CD8-positive, alpha-beta memory T cell (primary cell): ENCODE data around the gene FFAR4. TPM values are rescaled to one million over a fixed set of nuclear protein-coding genes. Genes with fewer than 3 reads are reported as not detected.

Experiments
- CTCF ChIA-PET: fragments of 350-600 bp; sonication (Branson Sonifier 250); formaldehyde crosslinking; loops from one replicate; lab custom pipeline; 2021; ENCODE audit warnings: antibody characterized with exemption; lab: Charles Lee
- POLR2A ChIA-PET: fragments of 350-600 bp; sonication (Branson Sonifier 250); formaldehyde crosslinking; loops from one replicate; lab custom pipeline; 2021; ENCODE audit warnings: antibody characterized with exemption; lab: Charles Lee
- DNase-seq, 5 donors: peaks; one replicate each; pipeline versions ENCODE4 v3.0.0 to v3.0.0-alpha.2; 2020 to 2022; ENCODE audit warnings: mixed read lengths in 1 of 5
- H3K27ac ChIP-seq: one replicate; pipeline ENCODE4 v1.7.0; 2013; ENCODE audit warnings: low read depth, mild to moderate bottlenecking, low read length, moderate library complexity
- H3K27me3 ChIP-seq: 2 replicates; pipeline ENCODE4 v1.7.0; 2013; ENCODE audit warnings: low read length, mild to moderate bottlenecking; ENCODE audit not compliant: insufficient read depth, poor library complexity, severe bottlenecking
- H3K36me3 ChIP-seq: 2 replicates; pipeline ENCODE4 v1.7.0; 2013; ENCODE audit warnings: mild to moderate bottlenecking, low read length, moderate library complexity; ENCODE audit not compliant: insufficient read depth
- H3K4me1 ChIP-seq: 2 replicates; pipeline ENCODE4 v1.7.0; 2013; ENCODE audit warnings: mild to moderate bottlenecking, low read length, moderate library complexity; ENCODE audit not compliant: insufficient read depth
- H3K4me3 ChIP-seq: 2 replicates; pipeline ENCODE4 v1.7.0; 2013; ENCODE audit warnings: mild to moderate bottlenecking, low read length
- H3K9me3 ChIP-seq: 2 replicates; pipeline ENCODE4 v1.7.0; 2013; ENCODE audit warnings: mild to moderate bottlenecking, low read length
- H3K27ac Mint-ChIP-seq, 8 donors: one replicate each; pipeline ENCODE4 v1.8.0; 2020 to 2021; ENCODE audit warnings: mixed read lengths in 8 of 8, mild to moderate bottlenecking in 6 of 8, inconsistent platforms in 3 of 8, moderate library complexity in 3 of 8
- H3K27me3 Mint-ChIP-seq, 2 donors: one replicate each; pipeline ENCODE4 v1.8.0; 2020 to 2021; ENCODE audit warnings: mixed read lengths in 2 of 2, mild to moderate bottlenecking in 1 of 2, moderate library complexity in 1 of 2
- H3K36me3 Mint-ChIP-seq, 3 donors: one replicate each; pipeline ENCODE4 v1.8.0; 2020 to 2021; ENCODE audit warnings: mixed read lengths in 3 of 3, inconsistent platforms in 1 of 3, mild to moderate bottlenecking in 1 of 3
- H3K4me1 Mint-ChIP-seq, 3 donors: one replicate each; pipeline ENCODE4 v1.8.0; 2020 to 2021; ENCODE audit warnings: mixed read lengths in 3 of 3, inconsistent platforms in 1 of 3, mild to moderate bottlenecking in 1 of 3
- H3K4me3 Mint-ChIP-seq, 7 donors: one replicate each; pipeline ENCODE4 v1.8.0; 2020 to 2021; ENCODE audit warnings: mixed read lengths in 7 of 7, mild to moderate bottlenecking in 6 of 7, moderate library complexity in 4 of 7, inconsistent platforms in 2 of 7
- H3K9me3 Mint-ChIP-seq, 5 donors: one replicate each; pipeline ENCODE4 v1.8.0; 2020 to 2022; ENCODE audit warnings: mixed read lengths in 5 of 5, mild to moderate bottlenecking in 3 of 5, moderate library complexity in 2 of 5, inconsistent platforms in 1 of 5
- polyA plus RNA-seq: library from polyadenylated mRNA; unstranded; fragments of 300-500 nt; fragmentation: Illumina TruSeq; gene quantifications from one replicate; pipeline ENCODE4 v1.2.3, GENCODE V29; 2021
- total RNA-seq, 2 experiments: library from RNA; stranded (reverse); gene quantifications; one replicate each; pipeline ENCODE4 v1.2.3, GENCODE V29; 2021

FFAR4 gene
- total and polyA plus RNA-seq, 3 experiments from 2014 or later = not detected

GRCh38 chr10:93576888-93577287 is 10.4 kb downstream of the FFAR4 start:
- Histone ChIP-seq H3K4me1 (no peaks in the 10 kb centered on the region), H3K27ac (no peak overlapping the region), H3K4me3 (no peak overlapping the region), H3K27me3 (no peaks in the 10 kb centered on the region), H3K9me3 (no peaks in the 10 kb centered on the region), H3K36me3 (no peaks in the 10 kb centered on the region)
- CTCF ChIA-PET = no interaction called here
- H3K27ac Mint-ChIP-seq = no peak overlapping the region
- H3K27me3 Mint-ChIP-seq = peaks cover 10 to 28% of the 10 kb centered on the region in 2 donors
- POLR2A ChIA-PET = no interaction called here
- peaks cover 0 to 5% (median 0%) of the 10 kb centered on the region in 3 donors for H3K36me3 Mint-ChIP-seq
- no peak for DNase-seq
- H3K4me3 Mint-ChIP-seq = no peak overlapping the region
- H3K9me3 Mint-ChIP-seq = peaks cover 2 to 14% (median 8%) of the 10 kb centered on the region in 5 donors
- H3K4me1 Mint-ChIP-seq = peaks cover 7 to 8% (median 7%) of the 10 kb centered on the region in 3 donors

- Mint-ChIP-seq H3K27ac (no peak overlapping the region), H3K4me3 (no peak overlapping the region), H3K36me3 (peaks cover 0 to 5% (median 0%) of the 10 kb centered on the region in 3 donors), H3K27me3 (peaks cover 6 to 21% of the 10 kb centered on the region in 2 donors), H3K9me3 (peaks cover 2 to 14% (median 8%) of the 10 kb centered on the region in 5 donors), H3K4me1 (peaks cover 7 to 8% (median 7%) of the 10 kb centered on the region in 3 donors)
- POLR2A ChIA-PET = no interaction called here
- no peaks in the 10 kb centered on the region for H3K27me3 ChIP-seq
- H3K4me3 ChIP-seq = no peak overlapping the region
- H3K4me1 ChIP-seq = no peaks in the 10 kb centered on the region
- no peaks in the 10 kb centered on the region for H3K9me3 ChIP-seq
- H3K36me3 ChIP-seq = no peaks in the 10 kb centered on the region
- no peak overlapping the region for H3K27ac ChIP-seq
- no peak for DNase-seq
- CTCF ChIA-PET = interaction anchor here (1.0 kb wide), 1 partner anchor 25 kb away, joined by 3 read pairs; no protein-coding TSS in a partner anchor
These were observed 11.1 kb downstream of the FFAR4 start for GRCh38 chr10:93577565-93577964.

- no peak overlapping the region for H3K27ac Mint-ChIP-seq
- peaks cover 2 to 14% (median 8%) of the 10 kb centered on the region in 5 donors for H3K9me3 Mint-ChIP-seq
- Histone ChIP-seq H3K27ac (no peak overlapping the region), H3K4me1 (no peaks in the 10 kb centered on the region), H3K9me3 (no peaks in the 10 kb centered on the region), H3K27me3 (no peaks in the 10 kb centered on the region), H3K4me3 (no peak overlapping the region), H3K36me3 (no peaks in the 10 kb centered on the region)
- DNase-seq = no peak
- H3K36me3 Mint-ChIP-seq = peaks cover 0 to 5% (median 0%) of the 10 kb centered on the region in 3 donors
- POLR2A ChIA-PET = no interaction called here
- H3K27me3 Mint-ChIP-seq = peaks cover 8 to 20% of the 10 kb centered on the region in 2 donors
- H3K4me1 Mint-ChIP-seq = no peaks in the 10 kb centered on the region
- CTCF ChIA-PET = no interaction called here
- no peak overlapping the region for H3K4me3 Mint-ChIP-seq
These were observed 12.6 kb downstream of the FFAR4 start for GRCh38 chr10:93579089-93579488.

GRCh38 chr10:93579985-93580711 is 13.7 kb downstream of the FFAR4 start:
- DNase-seq = no peak
- H3K4me3 Mint-ChIP-seq = no peak overlapping the region
- H3K9me3 Mint-ChIP-seq = peaks cover 2 to 14% (median 8%) of the 10 kb centered on the region in 5 donors
- ChIA-PET POLR2A (no interaction called here), CTCF (no interaction called here)
- Histone ChIP-seq H3K9me3 (no peaks in the 10 kb centered on the region), H3K27me3 (no peaks in the 10 kb centered on the region), H3K27ac (no peak overlapping the region), H3K36me3 (no peaks in the 10 kb centered on the region), H3K4me1 (no peaks in the 10 kb centered on the region), H3K4me3 (no peak overlapping the region)
- peaks cover 8 to 20% of the 10 kb centered on the region in 2 donors for H3K27me3 Mint-ChIP-seq
- peaks cover 0 to 5% (median 0%) of the 10 kb centered on the region in 3 donors for H3K36me3 Mint-ChIP-seq
- no peak overlapping the region for H3K27ac Mint-ChIP-seq
- no peaks in the 10 kb centered on the region for H3K4me1 Mint-ChIP-seq

GRCh38 chr10:93580828-93581227 is 14.4 kb downstream of the FFAR4 start:
- peaks cover 0 to 5% (median 0%) of the 10 kb centered on the region in 3 donors for H3K36me3 Mint-ChIP-seq

GRCh38 chr10:93584445-93584844 is 18.0 kb downstream of the FFAR4 start:
- Histone ChIP-seq H3K4me3 (no peak overlapping the region), H3K27me3 (no peaks in the 10 kb centered on the region), H3K4me1 (no peaks in the 10 kb centered on the region), H3K9me3 (no peaks in the 10 kb centered on the region), H3K36me3 (no peaks in the 10 kb centered on the region), H3K27ac (no peak overlapping the region)
- H3K4me1 Mint-ChIP-seq = no peaks in the 10 kb centered on the region
- H3K27me3 Mint-ChIP-seq = peaks cover 3 to 23% of the 10 kb centered on the region in 2 donors
- peaks cover 2 to 10% (median 8%) of the 10 kb centered on the region in 5 donors for H3K9me3 Mint-ChIP-seq
- H3K4me3 Mint-ChIP-seq = no peak overlapping the region
- POLR2A ChIA-PET = no interaction called here
- peaks cover 0 to 3% (median 0%) of the 10 kb centered on the region in 3 donors for H3K36me3 Mint-ChIP-seq
- no peak overlapping the region for H3K27ac Mint-ChIP-seq
- DNase-seq = no peak
- CTCF ChIA-PET = no interaction called here

More at GRCh38 chr10:93580828-93581227, 14.4 kb downstream of the FFAR4 start:
- H3K4me3 ChIP-seq = no peak overlapping the region
- H3K27me3 ChIP-seq = no peaks in the 10 kb centered on the region
- H3K9me3 ChIP-seq = no peaks in the 10 kb centered on the region
- no peak overlapping the region for H3K27ac Mint-ChIP-seq
- peaks cover 2 to 14% (median 8%) of the 10 kb centered on the region in 5 donors for H3K9me3 Mint-ChIP-seq
- no peak overlapping the region for H3K4me3 Mint-ChIP-seq
- ChIA-PET POLR2A (no interaction called here), CTCF (no interaction called here)
- H3K36me3 ChIP-seq = no peaks in the 10 kb centered on the region
- no peaks in the 10 kb centered on the region for H3K4me1 Mint-ChIP-seq
- H3K27me3 Mint-ChIP-seq = peaks cover 8 to 20% of the 10 kb centered on the region in 2 donors
- H3K27ac ChIP-seq = no peak overlapping the region
- DNase-seq = no peak
- no peaks in the 10 kb centered on the region for H3K4me1 ChIP-seq

- Mint-ChIP-seq H3K4me1 (no peaks in the 10 kb centered on the region), H3K27me3 (peaks cover 5 to 16% of the 10 kb centered on the region in 2 donors), H3K4me3 (no peak overlapping the region), H3K36me3 (no peaks in the 10 kb centered on the region), H3K9me3 (no peaks in the 10 kb centered on the region), H3K27ac (no peak overlapping the region)
- CTCF ChIA-PET = no interaction called here
- DNase-seq = no peak
- Histone ChIP-seq H3K4me3 (no peak overlapping the region), H3K36me3 (no peaks in the 10 kb centered on the region), H3K27ac (no peak overlapping the region), H3K9me3 (no peaks in the 10 kb centered on the region), H3K4me1 (no peaks in the 10 kb centered on the region), H3K27me3 (no peaks in the 10 kb centered on the region)
- POLR2A ChIA-PET = no interaction called here
These were observed 23.4 kb downstream of the FFAR4 start for GRCh38 chr10:93589648-93590562.

- POLR2A ChIA-PET = no interaction called here
- no peak overlapping the region for H3K27ac ChIP-seq
- Mint-ChIP-seq H3K36me3 (no peaks in the 10 kb centered on the region), H3K27me3 (peaks cover 5 to 20% of the 10 kb centered on the region in 2 donors), H3K9me3 (no peaks in the 10 kb centered on the region), H3K4me1 (no peaks in the 10 kb centered on the region), H3K4me3 (no peak overlapping the region), H3K27ac (no peak overlapping the region)
- no peaks in the 10 kb centered on the region for H3K36me3 ChIP-seq
- no peaks in the 10 kb centered on the region for H3K4me1 ChIP-seq
- CTCF ChIA-PET = no interaction called here
- H3K9me3 ChIP-seq = no peaks in the 10 kb centered on the region
- H3K27me3 ChIP-seq = no peaks in the 10 kb centered on the region
- no peak for DNase-seq
- H3K4me3 ChIP-seq = no peak overlapping the region
These were observed 24.2 kb downstream of the FFAR4 start for GRCh38 chr10:93590638-93591037.
